Gastroesophageal sphincter (tissue), 4 donors: ENCODE measurements around the gene FPR3. TPM values are rescaled to one million over a fixed set of nuclear protein-coding genes. Genes with fewer than 3 reads are reported as not detected.

Experiments used
- ATAC-seq: fragments of 150-250 bp; one replicate; pipeline ENCODE4 v1.9.1; 2016; ENCODE audit warnings: mild to moderate bottlenecking, moderate library complexity
- H3K27ac ChIP-seq, 4 donors: fragments of 200-600 bp; sonication (generic) in 3 of 4; 1 replicate in 3 of 4; 2 replicates in 1 of 4; pipeline ENCODE4 v1.5.1; 2016 to 2019
- H3K27me3 ChIP-seq: fragments of 200-600 bp; sonication (generic); one replicate; pipeline ENCODE4 v1.5.1; 2019
- H3K36me3 ChIP-seq, 2 donors: fragments of 200-600 bp; sonication (generic); one replicate each; pipeline ENCODE4 v1.5.1; 2019; ENCODE audit warnings: control low read depth in 1 of 2
- H3K4me1 ChIP-seq, 3 donors: fragments of 200-600 bp; sonication (generic); 1 replicate in 2 of 3; 2 replicates in 1 of 3; pipeline ENCODE4 v1.5.1; 2016 to 2019; ENCODE audit warnings: control low read depth in 2 of 3
- H3K4me3 ChIP-seq, 2 donors: fragments of 200-600 bp; sonication (generic); one replicate each; pipeline ENCODE4 v1.5.1; 2019; ENCODE audit warnings: mild to moderate bottlenecking in 1 of 2, moderate library complexity in 1 of 2
- H3K9me3 ChIP-seq, 3 donors: fragments of 200-600 bp; sonication (generic); one replicate each; pipeline ENCODE4 v1.5.1; 2017 to 2019; ENCODE audit warnings: control low read depth in 2 of 3
- EP300 ChIP-seq: sonication (generic); formaldehyde crosslinking; IDR thresholded peaks from one replicate; pipeline ENCODE4 v1.6.1; 2017; ENCODE audit warnings: antibody characterized with exemption, mild to moderate bottlenecking
- POLR2A ChIP-seq, 2 donors: fragments of 450-650 bp; IDR thresholded peaks; one replicate each; pipeline ENCODE4 v1.6.1; 2017; ENCODE audit warnings: antibody characterized with exemption in 2 of 2, mild to moderate bottlenecking in 2 of 2, moderate library complexity in 1 of 2
- POLR2AphosphoS5 ChIP-seq: sonication (generic); formaldehyde crosslinking; IDR thresholded peaks from one replicate; pipeline ENCODE4 v1.6.1; 2017; ENCODE audit warnings: antibody characterized with exemption
- WGBS, 2 donors: methylation state at CpG; one replicate each; pipeline ENCODE4 v1.1.5; 2018; ENCODE audit warnings: low coverage in 1 of 2; 5-methylcytosine and 5-hydroxymethylcytosine counted together
- total RNA-seq, 4 donors: library from RNA; depleted of rRNA; stranded (reverse); fragments of >200 nt; gene quantifications; one replicate each; pipeline ENCODE4 v1.1.0, GENCODE V29; 2016
- TF ChIP-seq, protein P1 (sequence below), 4 experiments: fragments of 200-600 bp in 2 of 4; fragments of 450-650 bp in 2 of 4; sonication (generic) in 1 of 4; IDR thresholded peaks; one replicate each; pipeline ENCODE4 v1.5.1; 2017 to 2019; ENCODE audit warnings: antibody characterized with exemption in 4 of 4, mild to moderate bottlenecking in 2 of 4, moderate library complexity in 2 of 4

Gene FPR3
- total RNA-seq, 4 donors from 2014 or later = 1.9 to 16.2 (median 6.0) TPM

DNA sequence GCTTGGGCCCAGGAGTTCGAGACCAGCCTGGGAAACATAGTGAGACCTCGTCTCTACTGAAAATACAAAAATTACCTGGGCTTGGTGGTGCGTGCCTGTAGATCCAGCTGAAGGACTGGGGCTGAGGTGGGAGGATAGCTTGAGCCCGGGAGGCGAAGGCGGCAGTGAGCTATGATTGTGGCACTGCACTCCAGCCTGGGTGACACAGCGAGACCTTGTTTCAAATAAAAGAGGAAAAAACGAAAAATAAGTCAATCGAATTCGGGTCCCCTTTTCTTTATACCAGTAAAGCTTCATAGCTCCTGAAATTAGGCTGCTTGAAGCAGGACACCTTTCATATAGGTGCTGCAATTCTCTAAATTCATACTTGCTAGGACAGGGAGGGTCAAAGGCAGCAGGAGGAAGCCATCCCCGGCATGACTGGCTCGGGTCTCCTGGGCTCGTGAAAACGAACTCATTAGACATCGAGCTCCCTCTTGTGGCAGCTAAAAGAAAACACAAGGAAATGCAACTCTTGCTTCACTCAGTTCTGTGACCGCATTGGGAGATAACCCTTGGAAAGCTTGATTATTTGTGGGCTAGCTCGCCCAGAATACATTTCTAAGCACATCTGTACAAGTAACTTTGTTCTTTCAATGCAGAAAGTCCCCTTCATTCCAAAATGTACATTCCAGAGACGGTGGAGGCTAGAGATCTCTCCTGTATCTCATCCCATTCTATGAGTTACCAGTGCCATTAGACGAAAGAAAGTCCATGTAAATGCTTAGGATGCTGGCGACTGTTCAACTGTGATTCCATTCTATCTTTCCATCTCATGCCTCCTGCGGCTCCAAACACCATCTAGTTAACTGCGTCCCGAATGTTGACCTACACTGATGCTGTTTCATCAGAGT lies 17.1 kb upstream of the FPR3 start:
- Histone ChIP-seq H3K27ac (no peak overlapping the region), H3K4me3 (no peak overlapping the region), H3K4me1 (peaks cover 0 to 8% (median 0%) of the 10 kb centered on the region in 3 donors), H3K36me3 (no peaks in the 10 kb centered on the region), H3K27me3 (peaks cover 70% of the 10 kb centered on the region), H3K9me3 (no peaks in the 10 kb centered on the region)
- no peak for TF ChIP-seq POLR2A (IDR thresholded peaks at IDR 0.05)
- TF ChIP-seq, protein P1, sequence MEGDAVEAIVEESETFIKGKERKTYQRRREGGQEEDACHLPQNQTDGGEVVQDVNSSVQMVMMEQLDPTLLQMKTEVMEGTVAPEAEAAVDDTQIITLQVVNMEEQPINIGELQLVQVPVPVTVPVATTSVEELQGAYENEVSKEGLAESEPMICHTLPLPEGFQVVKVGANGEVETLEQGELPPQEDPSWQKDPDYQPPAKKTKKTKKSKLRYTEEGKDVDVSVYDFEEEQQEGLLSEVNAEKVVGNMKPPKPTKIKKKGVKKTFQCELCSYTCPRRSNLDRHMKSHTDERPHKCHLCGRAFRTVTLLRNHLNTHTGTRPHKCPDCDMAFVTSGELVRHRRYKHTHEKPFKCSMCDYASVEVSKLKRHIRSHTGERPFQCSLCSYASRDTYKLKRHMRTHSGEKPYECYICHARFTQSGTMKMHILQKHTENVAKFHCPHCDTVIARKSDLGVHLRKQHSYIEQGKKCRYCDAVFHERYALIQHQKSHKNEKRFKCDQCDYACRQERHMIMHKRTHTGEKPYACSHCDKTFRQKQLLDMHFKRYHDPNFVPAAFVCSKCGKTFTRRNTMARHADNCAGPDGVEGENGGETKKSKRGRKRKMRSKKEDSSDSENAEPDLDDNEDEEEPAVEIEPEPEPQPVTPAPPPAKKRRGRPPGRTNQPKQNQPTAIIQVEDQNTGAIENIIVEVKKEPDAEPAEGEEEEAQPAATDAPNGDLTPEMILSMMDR (IDR thresholded peaks at IDR 0.05) = peak; percentile 55 to 81 (median 70)
- 16 to 23% methylated on average over 15 to 21 of the region's 23 CpGs for WGBS, 2 donors
- ATAC-seq = peak; percentile 87

DNA sequence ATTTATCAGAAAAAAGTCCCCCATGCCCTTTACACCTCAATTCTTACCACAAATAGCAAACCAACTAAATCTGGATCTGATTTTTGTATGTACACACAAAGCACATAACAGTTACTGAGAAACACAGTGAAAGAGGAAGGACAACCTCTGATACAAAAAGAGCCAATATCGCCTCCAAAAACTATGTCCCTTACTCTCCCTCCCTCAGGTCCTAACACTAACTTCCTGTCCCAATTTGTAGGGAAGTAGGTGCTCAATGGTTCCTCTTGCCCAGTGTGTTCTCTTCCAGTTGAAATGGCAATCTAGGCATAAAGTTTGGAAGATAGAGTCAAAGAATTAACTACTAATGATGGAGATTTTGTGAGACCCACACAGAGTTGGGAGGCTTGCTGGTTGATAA lies 15.8 kb upstream of the FPR3 start:
- no peak for TF ChIP-seq POLR2A (IDR thresholded peaks at IDR 0.05)
- TF ChIP-seq EP300 = no peak
- no peak for TF ChIP-seq POLR2AphosphoS5
- TF ChIP-seq, protein P1 (IDR thresholded peaks at IDR 0.05) = no peak
- H3K27me3 ChIP-seq = peaks cover 66% of the 10 kb centered on the region
- H3K9me3 ChIP-seq = no peaks in the 10 kb centered on the region
- peaks cover 0 to 8% (median 0%) of the 10 kb centered on the region in 3 donors for H3K4me1 ChIP-seq
- H3K27ac ChIP-seq = no peak overlapping the region
- H3K36me3 ChIP-seq = no peaks in the 10 kb centered on the region
- 33 to 73% methylated on average over 1 of the region's 1 CpG for WGBS, 2 donors
- ATAC-seq = no peak
- no peak overlapping the region for H3K4me3 ChIP-seq

DNA sequence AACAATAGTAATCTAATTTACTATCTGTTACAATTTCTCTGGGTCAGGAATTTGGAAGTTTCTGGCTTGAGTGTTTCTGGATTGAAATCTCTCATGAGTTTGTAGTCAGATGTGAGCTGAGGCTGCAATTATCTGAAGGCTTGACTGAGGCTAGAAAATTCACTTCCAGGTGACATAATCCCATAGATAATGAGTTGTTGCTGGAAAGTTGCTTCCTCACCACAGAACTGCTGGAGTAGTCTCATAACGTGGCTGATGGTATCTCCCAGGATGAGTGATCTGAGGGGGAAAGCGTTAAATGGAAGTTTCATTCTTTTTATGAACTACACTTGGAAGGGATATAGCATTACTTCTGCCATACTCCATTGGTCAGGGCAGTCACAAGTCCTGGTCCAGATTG lies 15.3 kb upstream of the FPR3 start:
- TF ChIP-seq POLR2AphosphoS5 (no peak), POLR2A (IDR thresholded peaks at IDR 0.05) (no peak), EP300 (no peak)
- TF ChIP-seq, protein P1 (IDR thresholded peaks at IDR 0.05) = no peak
- WGBS, 2 donors = 50% methylated on average over 2 of the region's 2 CpGs; no CpG with 5 or more reads in 1 of the 2 donors
- no peaks in the 10 kb centered on the region for H3K36me3 ChIP-seq

DNA sequence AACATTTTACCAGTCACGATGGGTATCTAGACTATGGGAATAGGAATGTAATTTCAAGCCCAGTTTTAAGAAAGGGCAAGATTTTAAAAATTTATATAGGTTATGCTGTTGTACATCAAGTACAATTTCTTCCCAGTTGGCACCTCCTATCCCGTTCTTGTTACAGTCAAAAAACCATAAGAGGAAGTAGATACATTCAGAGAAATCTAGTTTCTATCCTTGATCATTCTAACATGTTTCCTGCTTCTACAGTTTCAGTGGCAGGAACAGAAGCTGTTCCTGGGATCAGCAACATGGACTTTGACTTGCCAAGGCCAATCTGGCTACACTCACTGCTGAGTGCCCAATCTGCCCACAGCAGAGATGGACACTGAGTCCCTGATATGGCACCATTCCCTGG lies 14.7 kb upstream of the FPR3 start:
- Histone ChIP-seq H3K9me3 (no peaks in the 10 kb centered on the region), H3K36me3 (no peaks in the 10 kb centered on the region), H3K4me3 (no peak overlapping the region), H3K4me1 (peaks cover 0 to 8% (median 0%) of the 10 kb centered on the region in 3 donors), H3K27me3 (peaks cover 67% of the 10 kb centered on the region), H3K27ac (no peak overlapping the region)
- WGBS, 2 donors = 26 to 31% methylated on average over 2 of the region's 2 CpGs
- TF ChIP-seq, protein P1 (IDR thresholded peaks at IDR 0.05) = no peak
- no peak for TF ChIP-seq EP300
- TF ChIP-seq POLR2AphosphoS5 = no peak
- no peak for TF ChIP-seq POLR2A (IDR thresholded peaks at IDR 0.05)
- no peak for ATAC-seq

More for the DNA sequence above, 15.3 kb upstream of the FPR3 start:
- H3K4me1 ChIP-seq = peaks cover 0 to 8% (median 0%) of the 10 kb centered on the region in 3 donors
- no peak for ATAC-seq
- no peak overlapping the region for H3K27ac ChIP-seq
- no peak overlapping the region for H3K4me3 ChIP-seq
- H3K27me3 ChIP-seq = peaks cover 67% of the 10 kb centered on the region
- H3K9me3 ChIP-seq = no peaks in the 10 kb centered on the region

DNA sequence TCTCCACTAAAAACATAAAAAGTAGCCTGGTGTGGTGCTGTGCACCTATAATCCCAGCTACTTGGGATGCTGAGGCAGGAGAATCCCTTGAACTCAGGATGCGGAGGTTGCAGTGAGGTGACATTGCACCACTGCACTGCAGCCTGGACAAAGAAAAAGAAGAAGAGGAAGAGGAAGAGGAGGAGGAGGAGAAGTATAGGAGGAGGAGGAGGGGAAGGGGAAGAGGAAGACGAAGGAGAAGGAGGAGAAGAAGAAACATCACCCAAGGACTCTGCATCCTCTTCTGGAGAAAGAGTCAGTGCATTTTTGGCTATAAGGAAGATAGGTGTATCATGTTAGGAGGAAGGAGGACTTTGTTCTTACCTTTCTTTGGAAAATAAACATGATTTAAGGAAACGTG lies 13.0 kb upstream of the FPR3 start:
- WGBS, 2 donors = 0 to 8% methylated on average over 1 to 2 of the region's 3 CpGs
- Histone ChIP-seq H3K4me3 (no peak overlapping the region), H3K27me3 (peaks cover 70% of the 10 kb centered on the region), H3K36me3 (no peaks in the 10 kb centered on the region), H3K27ac (no peak overlapping the region), H3K9me3 (no peaks in the 10 kb centered on the region), H3K4me1 (peaks cover 0 to 8% (median 0%) of the 10 kb centered on the region in 3 donors)
- ATAC-seq = no peak
- TF ChIP-seq EP300 (no peak), POLR2AphosphoS5 (no peak), POLR2A (IDR thresholded peaks at IDR 0.05) (no peak)
- TF ChIP-seq, protein P1 (IDR thresholded peaks at IDR 0.05) = no peak
